GM23248 (cell line): ENCODE results near the gene CAMTA1. TPM values are rescaled to one million over a fixed set of nuclear protein-coding genes. Genes with fewer than 3 reads are reported as not detected.

Experiments used
- DNase-seq: peaks from one replicate; pipeline ENCODE4 v3.0.0-alpha.2; 2015
- H2AFZ ChIP-seq: fragments of 200-600 bp; sonication (generic); 2 replicates; pipeline ENCODE4 v1.6.1; 2016; ENCODE audit warnings: antibody characterized with exemption
- H3F3A ChIP-seq: fragments of 200-600 bp; sonication (generic); 2 replicates; pipeline ENCODE4 v1.6.1; 2016; ENCODE audit warnings: mild to moderate bottlenecking, antibody characterized with exemption, mixed run types; ENCODE audit not compliant: insufficient read depth
- H3K27ac ChIP-seq: fragments of 200-600 bp; sonication (generic); 2 replicates; pipeline ENCODE4 v1.5.1; 2016; ENCODE audit warnings: mild to moderate bottlenecking
- H3K27me3 ChIP-seq: fragments of 200-600 bp; sonication (generic); replicated peaks from 2 replicates; pipeline ENCODE4 v1.6.1; 2016; ENCODE audit warnings: mild to moderate bottlenecking; ENCODE audit not compliant: insufficient read depth
- H3K36me3 ChIP-seq: fragments of 200-600 bp; sonication (generic); 2 replicates; pipeline ENCODE4 v1.6.1; 2016; ENCODE audit warnings: low read depth, mild to moderate bottlenecking
- H3K4me1 ChIP-seq: fragments of 200-600 bp; sonication (generic); 2 replicates; pipeline ENCODE4 v1.6.1; 2016; ENCODE audit warnings: mild to moderate bottlenecking; ENCODE audit not compliant: insufficient read depth
- H3K4me2 ChIP-seq: fragments of 200-600 bp; sonication (generic); one replicate; pipeline ENCODE4 v1.6.1; 2016; ENCODE audit warnings: mild to moderate bottlenecking; ENCODE audit not compliant: unreplicated experiment
- H3K4me3 ChIP-seq: fragments of 200-600 bp; sonication (generic); 2 replicates; pipeline ENCODE4 v1.5.1; 2016; ENCODE audit warnings: mild to moderate bottlenecking
- H3K79me2 ChIP-seq: fragments of 200-600 bp; sonication (generic); 2 replicates; pipeline ENCODE4 v1.6.1; 2016; ENCODE audit warnings: mild to moderate bottlenecking; ENCODE audit not compliant: insufficient read depth
- H3K9ac ChIP-seq: fragments of 200-600 bp; sonication (generic); 2 replicates; pipeline ENCODE4 v1.6.1; 2016; ENCODE audit warnings: mild to moderate bottlenecking
- H3K9me2 ChIP-seq: fragments of 200-600 bp; sonication (generic); 2 replicates; pipeline ENCODE4 v1.6.1; 2016; ENCODE audit warnings: mixed run types, mild to moderate bottlenecking, moderate library complexity; ENCODE audit not compliant: insufficient read depth
- H3K9me3 ChIP-seq: fragments of 200-600 bp; sonication (generic); one replicate; pipeline ENCODE4 v1.6.1; 2017; ENCODE audit warnings: low read depth
- H4K20me1 ChIP-seq: fragments of 200-600 bp; sonication (generic); 2 replicates; pipeline ENCODE4 v1.6.0; 2016; ENCODE audit not compliant: insufficient read depth
- EZH2 ChIP-seq: fragments of 200-600 bp; sonication (generic); IDR thresholded peaks from 2 replicates; pipeline ENCODE4 v1.6.1; 2018; ENCODE audit warnings: antibody characterized with exemption, mild to moderate bottlenecking; ENCODE audit not compliant: insufficient read depth, poor library complexity, severe bottlenecking
- EZH2phosphoT487 ChIP-seq: fragments of 200-600 bp; sonication (generic); IDR thresholded peaks from 2 replicates; pipeline ENCODE4 v1.6.1; 2018; ENCODE audit warnings: antibody characterized with exemption, moderate library complexity, mild to moderate bottlenecking, low read depth; ENCODE audit not compliant: insufficient read depth
- WGBS, 2 experiments: methylation state at CpG; one replicate each; pipeline ENCODE4 v1.1.6; 2015 to 2017; ENCODE audit warnings: low lambda C conversion rate in 2 of 2, low coverage in 1 of 2; ENCODE audit errors: missing lambda C conversion rate in 2 of 2; 5-methylcytosine and 5-hydroxymethylcytosine counted together
- in situ Hi-C: fragments of 300-500 bp; cut with MboI; formaldehyde crosslinking; loops from 2 replicates; pipeline ENCODE4 v1.15.0; 2020
- polyA plus RNA-seq: library from polyadenylated mRNA; unstranded; fragments of >200 nt; fragmentation: Nextera tagmentation; extraction: Ambion mirVana; gene quantifications from 2 replicates; pipeline ENCODE4 v1.2.1, GENCODE V29; 2016
- total RNA-seq: library from RNA; depleted of rRNA; stranded (reverse); fragments of >200 nt; shearing (Covaris generic); gene quantifications from 2 replicates; pipeline ENCODE4 v1.2.3, GENCODE V29; 2014

CAMTA1 gene
- total and polyA plus RNA-seq, 2 experiments from 2014 or later, result 50.1 to 165 TPM

DNA sequence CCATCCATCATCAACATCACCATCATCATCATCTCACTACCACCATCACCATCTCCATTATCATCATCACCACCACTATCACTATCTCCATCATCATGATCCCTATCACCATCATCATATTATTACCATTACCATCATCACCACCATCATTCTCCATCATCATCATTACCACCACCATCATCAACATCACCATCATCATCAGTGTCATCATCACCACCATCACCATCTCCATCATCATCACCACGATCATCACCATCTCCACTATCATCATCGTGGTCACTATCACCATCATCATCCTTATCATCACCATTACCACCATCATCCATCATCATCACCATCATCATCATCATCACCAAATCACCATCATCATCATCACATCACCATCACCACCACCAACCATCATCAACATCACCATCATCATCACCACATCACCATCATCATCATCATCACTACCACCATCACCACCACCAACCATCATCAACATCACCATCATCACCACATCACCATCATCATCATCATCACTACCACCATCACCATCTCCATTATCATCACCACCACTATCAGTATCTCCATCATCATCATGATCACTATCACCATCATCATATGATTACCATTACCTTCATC, 783.8 kb downstream of the CAMTA1 start:
- WGBS, 2 experiments, result 17 to 48% methylated on average over 1 to 2 of the region's 2 CpGs

GRCh38 chr1:7570311-7570710, 785.1 kb downstream of the CAMTA1 start:
- no peaks in the 10 kb centered on the region for H3K9me3 ChIP-seq
- H3K9ac ChIP-seq, result no peak overlapping the region
- H2AFZ ChIP-seq, result no peak overlapping the region
- H3K4me3 ChIP-seq, result no peak overlapping the region
- H3K4me1 ChIP-seq, result no peaks in the 10 kb centered on the region
- H3K4me2 ChIP-seq, result no peak overlapping the region
- DNase-seq, result no peak
- no peaks in the 10 kb centered on the region; the same call in 1 of the 2 replicates for H3K9me2 ChIP-seq
- no peaks in the 10 kb centered on the region for H4K20me1 ChIP-seq
- H3K27me3 ChIP-seq, result peaks cover 4% of the 10 kb centered on the region; the same call in 1 of the 2 replicates
- H3F3A ChIP-seq, result no peaks in the 10 kb centered on the region
- H3K27ac ChIP-seq, result no peak overlapping the region
- in situ Hi-C loops, result no loop called here
- no peaks in the 10 kb centered on the region for H3K79me2 ChIP-seq
- H3K36me3 ChIP-seq, result no peaks in the 10 kb centered on the region
- TF ChIP-seq EZH2 (no peak), EZH2phosphoT487 (no peak)
- 39 to 51% methylated on average over 4 to 5 of the region's 5 CpGs for WGBS, 2 experiments

More for the DNA sequence above, 783.8 kb downstream of the CAMTA1 start:
- TF ChIP-seq EZH2phosphoT487, result no peak
- no peak for TF ChIP-seq EZH2
- Histone ChIP-seq H3K27ac (no peak overlapping the region), H3K9me3 (no peaks in the 10 kb centered on the region), H3K9ac (no peak overlapping the region), H3K9me2 (no peaks in the 10 kb centered on the region; the same call in 1 of the 2 replicates), H3K27me3 (peaks cover 4% of the 10 kb centered on the region; the same call in 1 of the 2 replicates), H2AFZ (no peak overlapping the region), H3K79me2 (no peaks in the 10 kb centered on the region), H3K4me2 (no peak overlapping the region), H3F3A (no peaks in the 10 kb centered on the region), H3K4me3 (no peak overlapping the region), H3K36me3 (no peaks in the 10 kb centered on the region), H3K4me1 (no peaks in the 10 kb centered on the region), H4K20me1 (no peaks in the 10 kb centered on the region)
- in situ Hi-C loops, result no loop called here
- DNase-seq, result no peak

DNA sequence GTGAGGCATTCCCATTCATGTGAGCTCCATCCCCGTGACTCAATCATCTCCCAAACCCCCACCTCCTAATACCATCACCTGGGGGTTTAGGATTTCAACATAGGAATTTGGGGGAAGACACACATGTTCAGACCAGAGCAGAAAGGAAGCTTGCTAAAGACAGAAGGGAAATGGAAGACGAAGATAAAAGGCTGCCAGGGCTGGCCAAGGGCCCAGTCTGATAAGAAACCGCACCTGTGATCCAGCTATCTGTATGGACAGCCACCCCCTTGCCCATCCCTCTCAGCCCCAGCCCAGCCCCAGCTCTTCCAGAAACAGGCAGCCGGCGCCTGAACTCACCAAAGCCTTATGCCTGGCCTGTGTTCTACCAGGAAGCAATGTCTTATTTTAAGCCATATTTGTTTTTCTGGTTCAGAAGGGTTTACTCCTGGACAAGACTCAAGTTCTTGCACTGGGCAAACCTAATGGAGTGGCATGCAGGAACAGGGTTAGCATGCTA, 787.4 kb downstream of the CAMTA1 start:
- no peaks in the 10 kb centered on the region for H3K9me3 ChIP-seq
- H3K27me3 ChIP-seq, result peaks cover 4% of the 10 kb centered on the region; the same call in 1 of the 2 replicates
- in situ Hi-C loops, result no loop called here
- no peak overlapping the region for H2AFZ ChIP-seq
- H4K20me1 ChIP-seq, result no peaks in the 10 kb centered on the region
- H3K27ac ChIP-seq, result no peak overlapping the region
- no peak overlapping the region for H3K4me2 ChIP-seq
- TF ChIP-seq EZH2phosphoT487, result no peak
- TF ChIP-seq EZH2, result no peak
- H3K9me2 ChIP-seq, result no peaks in the 10 kb centered on the region; the same call in 1 of the 2 replicates
- no peaks in the 10 kb centered on the region for H3F3A ChIP-seq
- no peak for DNase-seq
- 33 to 35% methylated on average over 5 of the region's 5 CpGs for WGBS, 2 experiments
- no peaks in the 10 kb centered on the region for H3K4me1 ChIP-seq
- H3K9ac ChIP-seq, result no peak overlapping the region
- no peaks in the 10 kb centered on the region for H3K79me2 ChIP-seq
- H3K4me3 ChIP-seq, result no peak overlapping the region
- H3K36me3 ChIP-seq, result no peaks in the 10 kb centered on the region

DNA sequence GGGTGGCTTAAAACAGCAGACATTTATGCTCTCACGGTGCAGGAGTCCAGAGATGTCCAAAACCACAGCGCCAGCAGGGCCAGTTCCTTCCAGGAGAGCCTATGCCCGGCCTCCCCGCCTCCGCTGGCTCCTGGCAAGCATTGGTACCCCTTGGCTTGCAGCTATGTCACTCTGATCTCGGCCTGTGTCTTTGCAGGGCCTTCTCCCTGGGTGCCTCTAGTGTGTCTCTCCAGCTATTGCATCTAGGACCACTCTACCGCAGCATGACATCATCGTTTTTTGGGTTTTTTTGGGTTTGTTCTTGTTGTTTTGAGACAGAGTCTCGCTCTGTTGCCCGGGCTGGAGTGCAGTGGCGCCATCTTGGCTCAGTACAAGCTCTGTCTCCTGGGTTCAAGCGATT, 788.2 kb downstream of the CAMTA1 start:
- no peaks in the 10 kb centered on the region for H4K20me1 ChIP-seq
- in situ Hi-C loops, result no loop called here
- peaks cover 4% of the 10 kb centered on the region; the same call in 1 of the 2 replicates for H3K27me3 ChIP-seq
- no peaks in the 10 kb centered on the region for H3K4me1 ChIP-seq
- H3K9me3 ChIP-seq, result no peaks in the 10 kb centered on the region
- no peaks in the 10 kb centered on the region for H3F3A ChIP-seq
- 71 to 80% methylated on average over 12 of the region's 12 CpGs for WGBS, 2 experiments
- no peak overlapping the region for H3K4me2 ChIP-seq
- H3K79me2 ChIP-seq, result no peaks in the 10 kb centered on the region
- no peak overlapping the region for H3K4me3 ChIP-seq
- no peak overlapping the region for H3K9ac ChIP-seq
- no peaks in the 10 kb centered on the region for H3K36me3 ChIP-seq
- no peak for TF ChIP-seq EZH2
- TF ChIP-seq EZH2phosphoT487, result no peak
- no peak for DNase-seq
- no peak overlapping the region for H2AFZ ChIP-seq
- no peaks in the 10 kb centered on the region for H3K9me2 ChIP-seq
- no peak overlapping the region for H3K27ac ChIP-seq
